ENCODE data around the gene NEURL3.
"Not testable (repeated sequence)": the region's sequence is repeated elsewhere in the genome, so short reads cannot be mapped to it uniquely, and the experiment has no call there.

Gene NEURL3

GRCh38 chr2:96477458-96477857 lies 27.7 kb downstream of the NEURL3 start:
- DNase-seq = no peak

- no peak for DNase-seq
Observed at GRCh38 chr2:96471772-96472171, 33.4 kb downstream of the NEURL3 start.

- DNase-seq = no peak
Observed at GRCh38 chr2:96470636-96471035, 34.5 kb downstream of the NEURL3 start.

GRCh38 chr2:96470109-96470508 lies 35.0 kb downstream of the NEURL3 start:
- no peak for DNase-seq

GRCh38 chr2:96468904-96469303 lies 36.3 kb downstream of the NEURL3 start:
- DNase-seq = no peak

- no peak for DNase-seq
Observed at GRCh38 chr2:96464651-96465050, 40.5 kb downstream of the NEURL3 start.

GRCh38 chr2:96464061-96464460 lies 41.1 kb downstream of the NEURL3 start:
- no peak for DNase-seq

- no peak for DNase-seq
Observed at GRCh38 chr2:96463119-96463518, 42.0 kb downstream of the NEURL3 start.

GRCh38 chr2:96461616-96462015 lies 43.5 kb downstream of the NEURL3 start:
- not testable (repeated sequence) for DNase-seq

- DNase-seq = no peak
Observed at GRCh38 chr2:96452053-96452452, 53.1 kb downstream of the NEURL3 start.

GRCh38 chr2:96449637-96450036 lies 55.5 kb downstream of the NEURL3 start:
- peak; percentile 6 for DNase-seq

- DNase-seq = peak; percentile 31
Observed at GRCh38 chr2:96449174-96449573, 56.0 kb downstream of the NEURL3 start.

- DNase-seq = no peak
Observed at GRCh38 chr2:96447726-96448125, 57.4 kb downstream of the NEURL3 start.
